ENCODE results near the gene CDC20B. TPM values are rescaled to one million over a fixed set of nuclear protein-coding genes. Genes with fewer than 3 reads are reported as not detected.
"Not testable (repeated sequence)": the region's sequence is repeated elsewhere in the genome, so short reads cannot be mapped to it uniquely, and the experiment has no call there.

CDC20B gene
- total RNA-seq, 1 experiment from 2014 or later = not detected

- H3K36me3 ChIP-seq (ENCODE audit: control insufficient read depth, insufficient read depth, low read length) = no peaks in the 10 kb centered on the region
- POLR2A ChIA-PET = no interaction called here
- no TSS peak for BruUV-seq (replicated peaks)
These were observed 68.8 kb downstream of the CDC20B start for GRCh38 chr5:55104036-55104772.

GRCh38 chr5:55102348-55102747, 70.6 kb downstream of the CDC20B start, which contains the start of gene GZMA:
Gene GZMA, plus strand, starts transcription at chr5:55102646. Its CDS starts 37 bp downstream, at chr5:55102683.
- no peak within 1 kb of the TSS for H3K27ac Mint-ChIP-seq (ENCODE audit: unreplicated experiment)
- DNase-seq = no peak
- Histone ChIP-seq H3K27me3 (replicated peaks; ENCODE audit: control insufficient read depth, insufficient read depth, low read length) (no peaks in the 10 kb centered on the region), H3K36me3 (ENCODE audit: control insufficient read depth, insufficient read depth, low read length) (no peaks in the 10 kb centered on the region), H3K9me3 (no peaks in the 10 kb centered on the region), H3K4me1 (no peaks in the 10 kb centered on the region), H3K4me3 (ENCODE audit: low read depth, low read length) (no peak within 1 kb of the TSS)
- POLR2A ChIA-PET = no interaction called here
- H3K4me1 Mint-ChIP-seq (ENCODE audit: low read depth, unreplicated experiment) = no peaks in the 10 kb centered on the region
- intact Hi-C loops (cut with micrococcal nuclease; ENCODE audit: unreplicated experiment) = no loop called here
- H3K27me3 Mint-ChIP-seq (ENCODE audit: insufficient read depth, unreplicated experiment) = peaks cover 14% of the 10 kb centered on the region
- CTCF ChIA-PET = no interaction called here
- no peaks in the 10 kb centered on the region for H3K9me3 Mint-ChIP-seq (ENCODE audit: unreplicated experiment)
- BruUV-seq (replicated peaks) = no TSS peak
- no peak for TF ChIP-seq CTCF (IDR thresholded peaks at IDR 0.05; ENCODE audit: insufficient read depth in 1 of 2, low read depth in 1 of 2, low read length in 1 of 2, severe bottlenecking in 1 of 2, unreplicated experiment in 1 of 2)
- H3K4me3 Mint-ChIP-seq (ENCODE audit: unreplicated experiment) = no peak within 1 kb of the TSS
- H3K36me3 Mint-ChIP-seq (ENCODE audit: insufficient read depth, unreplicated experiment) = no peaks in the 10 kb centered on the region

More at GRCh38 chr5:55104036-55104772, 68.8 kb downstream of the CDC20B start:
- Mint-ChIP-seq H3K36me3 (ENCODE audit: insufficient read depth, unreplicated experiment) (no peaks in the 10 kb centered on the region), H3K4me3 (ENCODE audit: unreplicated experiment) (no peak overlapping the region), H3K4me1 (ENCODE audit: low read depth, unreplicated experiment) (no peaks in the 10 kb centered on the region), H3K27ac (ENCODE audit: unreplicated experiment) (no peak overlapping the region), H3K9me3 (ENCODE audit: unreplicated experiment) (no peaks in the 10 kb centered on the region), H3K27me3 (ENCODE audit: insufficient read depth, unreplicated experiment) (peaks cover 4% of the 10 kb centered on the region)
- CTCF ChIA-PET = interaction anchor here (0.6 kb wide), 1 partner anchor 21 kb away, joined by 3 read pairs; no protein-coding TSS in a partner anchor
- Histone ChIP-seq H3K4me3 (ENCODE audit: low read depth, low read length) (no peak overlapping the region), H3K27me3 (replicated peaks; ENCODE audit: control insufficient read depth, insufficient read depth, low read length) (no peaks in the 10 kb centered on the region), H3K9me3 (no peaks in the 10 kb centered on the region), H3K4me1 (no peaks in the 10 kb centered on the region)
- intact Hi-C loops (cut with micrococcal nuclease; ENCODE audit: unreplicated experiment) = no loop called here
- TF ChIP-seq CTCF (IDR thresholded peaks at IDR 0.05; ENCODE audit: insufficient read depth in 1 of 2, low read depth in 1 of 2, low read length in 1 of 2, severe bottlenecking in 1 of 2, unreplicated experiment in 1 of 2) = no peak
- DNase-seq = no peak

GRCh38 chr5:55101556-55102276, 71.3 kb downstream of the CDC20B start:
- no peaks in the 10 kb centered on the region for H3K4me1 Mint-ChIP-seq (ENCODE audit: low read depth, unreplicated experiment)
- no TSS peak for BruUV-seq (replicated peaks)

GRCh38 chr5:55101148-55101547, 71.8 kb downstream of the CDC20B start:
- H3K9me3 Mint-ChIP-seq (ENCODE audit: unreplicated experiment); H3K4me3 ChIP-seq (ENCODE audit: low read depth, low read length); CTCF ChIA-PET; H3K4me1 ChIP-seq; H3K36me3 Mint-ChIP-seq (ENCODE audit: insufficient read depth, unreplicated experiment); H3K36me3 ChIP-seq (ENCODE audit: control insufficient read depth, insufficient read depth, low read length); H3K4me3 Mint-ChIP-seq (ENCODE audit: unreplicated experiment); H3K27ac Mint-ChIP-seq (ENCODE audit: unreplicated experiment); DNase-seq; intact Hi-C loops (cut with micrococcal nuclease; ENCODE audit: unreplicated experiment); BruUV-seq (replicated peaks); H3K9me3 ChIP-seq; H3K4me1 Mint-ChIP-seq (ENCODE audit: low read depth, unreplicated experiment); POLR2A ChIA-PET; H3K27me3 ChIP-seq (replicated peaks; ENCODE audit: control insufficient read depth, insufficient read depth, low read length): not testable (repeated sequence)
- peaks cover 14% of the 10 kb centered on the region for H3K27me3 Mint-ChIP-seq (ENCODE audit: insufficient read depth, unreplicated experiment)

More at GRCh38 chr5:55101556-55102276, 71.3 kb downstream of the CDC20B start:
- ChIA-PET POLR2A (no interaction called here), CTCF (no interaction called here)
- Histone ChIP-seq H3K27me3 (replicated peaks; ENCODE audit: control insufficient read depth, insufficient read depth, low read length) (no peaks in the 10 kb centered on the region), H3K9me3 (no peaks in the 10 kb centered on the region), H3K4me3 (ENCODE audit: low read depth, low read length) (no peak overlapping the region), H3K36me3 (ENCODE audit: control insufficient read depth, insufficient read depth, low read length) (no peaks in the 10 kb centered on the region), H3K4me1 (no peaks in the 10 kb centered on the region)
- DNase-seq = no peak
- Mint-ChIP-seq H3K36me3 (ENCODE audit: insufficient read depth, unreplicated experiment) (no peaks in the 10 kb centered on the region), H3K27me3 (ENCODE audit: insufficient read depth, unreplicated experiment) (peaks cover 14% of the 10 kb centered on the region), H3K4me3 (ENCODE audit: unreplicated experiment) (no peak overlapping the region), H3K9me3 (ENCODE audit: unreplicated experiment) (no peaks in the 10 kb centered on the region), H3K27ac (ENCODE audit: unreplicated experiment) (no peak overlapping the region)
- no peak for TF ChIP-seq CTCF (IDR thresholded peaks at IDR 0.05; ENCODE audit: insufficient read depth in 1 of 2, low read depth in 1 of 2, low read length in 1 of 2, severe bottlenecking in 1 of 2, unreplicated experiment in 1 of 2)
- intact Hi-C loops (cut with micrococcal nuclease; ENCODE audit: unreplicated experiment) = no loop called here
